A549 (cell line): Measurements from ENCODE around the gene PARP8. TPM values are rescaled to one million over a fixed set of nuclear protein-coding genes. Genes with fewer than 3 reads are reported as not detected.

Experiments
- ATAC-seq, 2 experiments: fragments of 200-7000 bp in 1 of 2; fragments of >200 bp in 1 of 2; cut with Nextera tagmentation in 1 of 2; cut with Tn5 transposase in 1 of 2; 3 replicates each; pipeline versions ENCODE4 v1.8.0 to v1.9.1; 2018 to 2020; ENCODE audit warnings: mild to moderate bottlenecking in 1 of 2, moderate library complexity in 1 of 2
- CTCF ChIA-PET: fragments of 300-600 bp; sonication (Branson Sonifier 250); formaldehyde crosslinking; extraction: SDS; loops from one replicate; lab custom pipeline; 2021; ENCODE audit warnings: antibody characterized with exemption, inconsistent platforms; lab: Yijun Ruan, JAX
- POLR2A ChIA-PET: fragments of 350-600 bp; formaldehyde crosslinking; extraction: SDS; loops from one replicate; lab custom pipeline; 2021; ENCODE audit warnings: antibody characterized with exemption, inconsistent platforms; lab: Yijun Ruan, JAX
- DNase-seq, 2 experiments: peaks; one replicate each; pipeline versions ENCODE4 v3.0.0 to v3.0.0-alpha.2; 2011 to 2016; ENCODE audit warnings: low read depth in 1 of 2, low spot score in 1 of 2
- FAIRE-seq: peaks from 2 replicates; lab custom pipeline; 2011; peaks lifted over from hg19 to GRCh38; lab: Jason Lieb, UNC
- H3K27ac ChIP-seq, 2 experiments: fragments of >200 bp; sonication (Bioruptor Twin); formaldehyde crosslinking; 3 replicates each; pipeline ENCODE4 v1.5.1; 2016 to 2017
- H3K4me1 ChIP-seq: fragments of >200 bp; sonication (Bioruptor Twin); formaldehyde crosslinking; 3 replicates; pipeline ENCODE4 v1.6.1; 2016
- H3K4me2 ChIP-seq: fragments of >200 bp; sonication (Bioruptor Twin); formaldehyde crosslinking; 3 replicates; pipeline ENCODE4 v1.6.1; 2016
- H3K4me3 ChIP-seq: fragments of >200 bp; sonication (Bioruptor Twin); formaldehyde crosslinking; 3 replicates; pipeline ENCODE4 v1.5.1; 2016
- H3K9me3 ChIP-seq: fragments of >200 bp; sonication (Bioruptor Twin); formaldehyde crosslinking; 3 replicates; pipeline ENCODE4 v1.6.1; 2016
- CBX2 ChIP-seq: fragments of 200-600 bp; sonication (generic); IDR thresholded peaks from 2 replicates; pipeline ENCODE4 v1.6.1; 2016; ENCODE audit warnings: low read depth, mild to moderate bottlenecking, borderline replicate concordance
- EP300 ChIP-seq, 2 experiments: fragments of >200 bp; sonication (Bioruptor Twin); formaldehyde crosslinking; IDR thresholded peaks; 2 replicates in 1 of 2; 3 replicates in 1 of 2; pipeline ENCODE4 v1.6.1; 2016 to 2017
- ESRRA ChIP-seq: fragments of 150-350 bp; IDR thresholded peaks from 2 replicates; pipeline ENCODE4 v1.6.1; 2014; ENCODE audit warnings: mild to moderate bottlenecking, low read length, borderline replicate concordance
- FOXS1 ChIP-seq: fragments of 250-450 bp; sonication (Bioruptor Pico); IDR thresholded peaks from 2 replicates; pipeline ENCODE4 v1.5.0; 2020; ENCODE audit warnings: mild to moderate bottlenecking, moderate library complexity
- HDAC2 ChIP-seq: fragments of 200-600 bp; sonication (generic); IDR thresholded peaks from 2 replicates; pipeline ENCODE4 v1.6.1; 2016
- HES2 ChIP-seq: fragments of >200 bp; sonication (Bioruptor Twin); formaldehyde crosslinking; IDR thresholded peaks from 2 replicates; pipeline ENCODE4 v1.6.1; 2016
- HOXB5 ChIP-seq: fragments of 250-450 bp; sonication (Bioruptor Pico); IDR thresholded peaks from 2 replicates; pipeline ENCODE4 v1.5.0; 2020; ENCODE audit warnings: mild to moderate bottlenecking, moderate library complexity
- KDM5A ChIP-seq: fragments of 200-600 bp; sonication (generic); IDR thresholded peaks from 2 replicates; pipeline ENCODE4 v1.6.1; 2016; ENCODE audit warnings: antibody characterized with exemption, mild to moderate bottlenecking
- MAFK ChIP-seq: fragments of 450-650 bp; IDR thresholded peaks from 2 replicates; pipeline ENCODE4 v1.6.1; 2014; ENCODE audit not compliant: partially characterized antibody
- NFE2L2 ChIP-seq: fragments of 150-350 bp; conservative IDR thresholded peaks from 2 replicates; pipeline ENCODE4 v1.6.1; 2014; ENCODE audit warnings: low read length
- POLR2A ChIP-seq: IDR thresholded peaks from 2 replicates; pipeline ENCODE4 v1.6.1; 2012; ENCODE audit warnings: mild to moderate bottlenecking, low read length
- RAD21 ChIP-seq, 2 experiments: fragments of >200 bp in 1 of 2; sonication (Bioruptor Twin) in 1 of 2; formaldehyde crosslinking in 1 of 2; IDR thresholded peaks in 1 of 2; conservative IDR thresholded peaks in 1 of 2; 2 replicates in 1 of 2; 3 replicates in 1 of 2; pipeline ENCODE4 v1.6.1; 2012 to 2018; ENCODE audit warnings: inconsistent platforms in 1 of 2
- RARB ChIP-seq: fragments of 250-450 bp; sonication (Bioruptor Pico); IDR thresholded peaks from 2 replicates; pipeline ENCODE4 v1.8.0; 2021; ENCODE audit warnings: mild to moderate bottlenecking, moderate library complexity
- RCOR1 ChIP-seq: fragments of 150-350 bp; IDR thresholded peaks from 2 replicates; pipeline ENCODE4 v1.6.1; 2014; ENCODE audit warnings: antibody characterized with exemption, low read length, low read depth
- SMC3 ChIP-seq: fragments of >200 bp; sonication (Bioruptor Twin); formaldehyde crosslinking; IDR thresholded peaks from 3 replicates; pipeline ENCODE4 v1.6.1; 2018; ENCODE audit warnings: inconsistent platforms
- TFCP2L1 ChIP-seq: fragments of 250-450 bp; sonication (Bioruptor Pico); IDR thresholded peaks from 2 replicates; pipeline ENCODE4 v1.5.0; 2021; ENCODE audit warnings: mild to moderate bottlenecking
- TP53 ChIP-seq: fragments of 250-450 bp; sonication (Bioruptor Pico); IDR thresholded peaks from 2 replicates; pipeline ENCODE4 v1.5.0; 2021; ENCODE audit warnings: mild to moderate bottlenecking, moderate library complexity
- USF2 ChIP-seq: fragments of 450-650 bp; IDR thresholded peaks from 2 replicates; pipeline ENCODE4 v1.6.1; 2014; ENCODE audit warnings: antibody characterized with exemption
- ZFP36 ChIP-seq: fragments of 450-650 bp; IDR thresholded peaks from 2 replicates; pipeline ENCODE4 v1.6.1; 2014; ENCODE audit warnings: borderline replicate concordance; ENCODE audit not compliant: partially characterized antibody
- ZSCAN20 ChIP-seq: fragments of 250-450 bp; sonication (Bioruptor Pico); IDR thresholded peaks from 2 replicates; pipeline ENCODE4 v1.8.0; 2022; ENCODE audit warnings: mild to moderate bottlenecking, moderate library complexity
- WGBS: methylation state at CpG from one replicate; pipeline ENCODE4 v1.1.6; 2017; ENCODE audit errors: missing lambda C conversion rate; 5-methylcytosine and 5-hydroxymethylcytosine counted together
- polyA plus RNA-seq, 4 experiments: library from polyadenylated mRNA; depleted of rRNA in 3 of 4; stranded (reverse); fragments of >200 nt; fragmentation: RNase III in 1 of 4; extraction: RNeasy Plus Mini Kit Qiagen cat#74134 plus additional on column Dnase treatment in 1 of 4; gene quantifications; 2 replicates in 3 of 4; 3 replicates in 1 of 4; pipeline ENCODE4 v1.2.3, GENCODE V29; 2011 to 2017

Gene PARP8
- polyA plus RNA-seq, 2 of the 4 experiments (the other 2 are of a cell fraction): 0.01 to 0.48 TPM

- TF ChIP-seq ZSCAN20 (CRISPR knock-in tag): no peak
- TF ChIP-seq EP300 (IDR thresholded peaks at IDR 0.05): no peak
These were observed 33.3 kb downstream of the PARP8 start (continued) for GRCh38 chr5:50699737-50700136.

GRCh38 chr5:50700706-50701105 is 34.3 kb downstream of the PARP8 start:
- H3K9me3 ChIP-seq: no peaks in the 10 kb centered on the region
- TF ChIP-seq KDM5A: no peak
- TF ChIP-seq ESRRA: no peak
- TF ChIP-seq MAFK: no peak
- no peak for TF ChIP-seq USF2
- TF ChIP-seq FOXS1 (CRISPR knock-in tag): no peak
- no peak for TF ChIP-seq TFCP2L1 (CRISPR knock-in tag)
- H3K4me1 ChIP-seq: no peaks in the 10 kb centered on the region
- 12% methylated on average over 4 of the region's 4 CpGs for WGBS
- ChIA-PET POLR2A (no interaction called here), CTCF (no interaction called here)
- FAIRE-seq: no peak
- no peak overlapping the region for H3K4me2 ChIP-seq
- ATAC-seq: no peak
- no peak for DNase-seq
- H3K27ac ChIP-seq: no peak overlapping the region
- no peak overlapping the region for H3K4me3 ChIP-seq

- no peak overlapping the region for H3K27ac ChIP-seq
- no peak for DNase-seq
- H3K4me2 ChIP-seq: no peak overlapping the region
- no peaks in the 10 kb centered on the region for H3K4me1 ChIP-seq
- CTCF ChIA-PET: no interaction called here
- 25% methylated on average over 9 of the region's 9 CpGs for WGBS
- no peak for FAIRE-seq
- POLR2A ChIA-PET: no interaction called here
- H3K4me3 ChIP-seq: no peak overlapping the region
- no peaks in the 10 kb centered on the region for H3K9me3 ChIP-seq
- ATAC-seq: no peak
- no peak for TF ChIP-seq CBX2
- peak; percentile 57 for TF ChIP-seq MAFK
- TF ChIP-seq, all 56 proteins: peak for 1
These were observed 36.4 kb downstream of the PARP8 start for GRCh38 chr5:50702615-50703366.

GRCh38 chr5:50703367-50703666 is 36.9 kb downstream of the PARP8 start:
- POLR2A ChIA-PET: no interaction called here
- no peaks in the 10 kb centered on the region for H3K4me1 ChIP-seq
- no peak for FAIRE-seq
- CTCF ChIA-PET: no interaction called here
- no peak for ATAC-seq
- no peak overlapping the region for H3K27ac ChIP-seq
- H3K9me3 ChIP-seq: no peaks in the 10 kb centered on the region
- H3K4me2 ChIP-seq: no peak overlapping the region
- no peak overlapping the region for H3K4me3 ChIP-seq
- no peak for DNase-seq
- TF ChIP-seq HDAC2 (no peak), HOXB5 (no peak), NFE2L2 (no peak), TP53 (CRISPR knock-in tag) (no peak), POLR2A (no peak), HES2 (no peak), EP300 (IDR thresholded peaks at IDR 0.05) (no peak), SMC3 (no peak), RARB (CRISPR knock-in tag) (no peak), ZFP36 (no peak)
- WGBS: 0% methylated on average over 1 of the region's 1 CpG

GRCh38 chr5:50704730-50705129 is 38.3 kb downstream of the PARP8 start:
- ChIA-PET CTCF (no interaction called here), POLR2A (no interaction called here)
- no peak for DNase-seq
- WGBS: 33% methylated on average over 3 of the region's 3 CpGs
- Histone ChIP-seq H3K9me3 (no peaks in the 10 kb centered on the region), H3K4me2 (no peak overlapping the region), H3K4me1 (no peaks in the 10 kb centered on the region), H3K4me3 (no peak overlapping the region), H3K27ac (no peak overlapping the region)
- ATAC-seq: no peak
- TF ChIP-seq RCOR1 (no peak), NFE2L2 (no peak), RAD21 (conservative IDR thresholded peaks at IDR 0.05 in 1 of 2, IDR thresholded peaks at IDR 0.05 in 1 of 2) (no peak)
- FAIRE-seq: no peak
